Effector memory CD4-positive, alpha-beta T cell (primary cell): ENCODE data around the gene PPIG.
"Not testable (repeated sequence)": the region's sequence is repeated elsewhere in the genome, so short reads cannot be mapped to it uniquely, and the experiment has no call there.

Source experiments
- DNase-seq, 3 donors: peaks; one replicate each; pipeline ENCODE4 v3.0.0-alpha.2; 2020
- H3K27ac ChIP-seq: 2 replicates; pipeline ENCODE4 v1.7.0; 2013; ENCODE audit warnings: mild to moderate bottlenecking, low read length, moderate library complexity; ENCODE audit not compliant: insufficient read depth, poor library complexity, severe bottlenecking
- H3K27me3 ChIP-seq: replicated peaks from 2 replicates; pipeline ENCODE4 v1.7.0; 2013; ENCODE audit warnings: mild to moderate bottlenecking, low read length; ENCODE audit not compliant: insufficient read depth, control insufficient read depth, poor library complexity, severe bottlenecking
- H3K36me3 ChIP-seq: 2 replicates; pipeline ENCODE4 v1.7.0; 2013; ENCODE audit warnings: mild to moderate bottlenecking, low read length, moderate library complexity; ENCODE audit not compliant: control insufficient read depth, insufficient read depth
- H3K4me1 ChIP-seq: 2 replicates; pipeline ENCODE4 v1.7.0; 2013; ENCODE audit warnings: low read length, mild to moderate bottlenecking; ENCODE audit not compliant: control insufficient read depth, insufficient read depth, poor library complexity, severe bottlenecking
- H3K4me3 ChIP-seq: 2 replicates; pipeline ENCODE4 v1.7.0; 2013; ENCODE audit warnings: low read length, low read depth, mild to moderate bottlenecking; ENCODE audit not compliant: insufficient read depth, poor library complexity, severe bottlenecking
- H3K9me3 ChIP-seq: 2 replicates; pipeline ENCODE4 v1.7.0; 2013; ENCODE audit warnings: mild to moderate bottlenecking, low read length, moderate library complexity; ENCODE audit not compliant: control insufficient read depth

PPIG gene

GRCh38 chr2:169583518-169583917 is 633 bp upstream of the PPIG start:
- DNase-seq: no peak
- Histone ChIP-seq H3K4me3 (no peak overlapping the region), H3K36me3 (no peaks in the 10 kb centered on the region), H3K9me3 (no peaks in the 10 kb centered on the region), H3K27ac (peak overlapping the region; percentile 98), H3K27me3 (no peaks in the 10 kb centered on the region), H3K4me1 (peaks cover 7% of the 10 kb centered on the region)

GRCh38 chr2:169585673-169586072 is 1.5 kb downstream of the PPIG start:
- Histone ChIP-seq H3K4me3 (peak overlapping the region; percentile 90), H3K27me3 (no peaks in the 10 kb centered on the region), H3K9me3 (no peaks in the 10 kb centered on the region), H3K36me3 (no peaks in the 10 kb centered on the region), H3K27ac (peak overlapping the region; percentile 98), H3K4me1 (peaks cover 7% of the 10 kb centered on the region)
- DNase-seq: no peak

- no peaks in the 10 kb centered on the region for H3K27me3 ChIP-seq
- H3K36me3 ChIP-seq: no peaks in the 10 kb centered on the region
- DNase-seq: no peak
- no peak overlapping the region for H3K4me3 ChIP-seq
- peaks cover 7% of the 10 kb centered on the region for H3K4me1 ChIP-seq
- no peak overlapping the region for H3K27ac ChIP-seq
- no peaks in the 10 kb centered on the region for H3K9me3 ChIP-seq
Measured at GRCh38 chr2:169590804-169591203, 6.7 kb downstream of the PPIG start.

- not testable (repeated sequence) for DNase-seq, H3K4me1 ChIP-seq, H3K4me3 ChIP-seq, H3K27me3 ChIP-seq, H3K36me3 ChIP-seq, H3K9me3 ChIP-seq, H3K27ac ChIP-seq
Measured at GRCh38 chr2:169596546-169596945, 12.4 kb downstream of the PPIG start.

GRCh38 chr2:169598982-169599381 is 14.8 kb downstream of the PPIG start:
- Histone ChIP-seq H3K36me3 (peaks cover under 1% of the 10 kb centered on the region), H3K4me1 (no peaks in the 10 kb centered on the region), H3K4me3 (no peak overlapping the region), H3K9me3 (no peaks in the 10 kb centered on the region), H3K27me3 (no peaks in the 10 kb centered on the region), H3K27ac (no peak overlapping the region)
- DNase-seq: no peak

- H3K27ac ChIP-seq: no peak overlapping the region
- H3K9me3 ChIP-seq: no peaks in the 10 kb centered on the region
- H3K27me3 ChIP-seq: no peaks in the 10 kb centered on the region
- DNase-seq: no peak
- H3K4me3 ChIP-seq: no peak overlapping the region
- H3K4me1 ChIP-seq: no peaks in the 10 kb centered on the region
- H3K36me3 ChIP-seq: peaks cover 6% of the 10 kb centered on the region
Measured at GRCh38 chr2:169599568-169599967, 15.4 kb downstream of the PPIG start.

GRCh38 chr2:169609264-169609663 is 25.1 kb downstream of the PPIG start:
- H3K4me3 ChIP-seq: no peak overlapping the region
- H3K27me3 ChIP-seq: no peaks in the 10 kb centered on the region
- peaks cover 81% of the 10 kb centered on the region for H3K36me3 ChIP-seq
- H3K4me1 ChIP-seq: no peaks in the 10 kb centered on the region
- H3K27ac ChIP-seq: no peak overlapping the region
- H3K9me3 ChIP-seq: no peaks in the 10 kb centered on the region
- no peak for DNase-seq

- no peaks in the 10 kb centered on the region for H3K9me3 ChIP-seq
- H3K4me1 ChIP-seq: no peaks in the 10 kb centered on the region
- H3K4me3 ChIP-seq: no peak overlapping the region
- peaks cover 61% of the 10 kb centered on the region for H3K36me3 ChIP-seq
- no peak overlapping the region for H3K27ac ChIP-seq
- DNase-seq: no peak
- no peaks in the 10 kb centered on the region for H3K27me3 ChIP-seq
Measured at GRCh38 chr2:169613876-169614275, 29.7 kb downstream of the PPIG start.

- peaks cover 41% of the 10 kb centered on the region for H3K36me3 ChIP-seq
- not testable (repeated sequence) for H3K4me3 ChIP-seq, DNase-seq, H3K27ac ChIP-seq, H3K27me3 ChIP-seq, H3K4me1 ChIP-seq, H3K9me3 ChIP-seq
Measured at GRCh38 chr2:169615982-169616381, 31.8 kb downstream of the PPIG start.

- H3K4me1 ChIP-seq: no peaks in the 10 kb centered on the region
- no peak for DNase-seq
Measured at GRCh38 chr2:169619946-169620345, 35.8 kb downstream of the PPIG start.

GRCh38 chr2:169620509-169620908 is 36.4 kb downstream of the PPIG start:
- H3K36me3 ChIP-seq: peaks cover 14% of the 10 kb centered on the region
- no peak overlapping the region for H3K27ac ChIP-seq
- H3K4me1 ChIP-seq: no peaks in the 10 kb centered on the region
- no peaks in the 10 kb centered on the region for H3K9me3 ChIP-seq
- no peak overlapping the region for H3K4me3 ChIP-seq
- H3K27me3 ChIP-seq: no peaks in the 10 kb centered on the region
- no peak for DNase-seq

More at GRCh38 chr2:169619946-169620345, 35.8 kb downstream of the PPIG start:
- H3K9me3 ChIP-seq: no peaks in the 10 kb centered on the region
- H3K36me3 ChIP-seq: peaks cover 14% of the 10 kb centered on the region
- H3K4me3 ChIP-seq: no peak overlapping the region
- H3K27ac ChIP-seq: no peak overlapping the region
- no peaks in the 10 kb centered on the region for H3K27me3 ChIP-seq
